Endometrial microvascular endothelial cells (primary cell): ENCODE results near the gene FCRL6. TPM values are rescaled to one million over a fixed set of nuclear protein-coding genes. Genes with fewer than 3 reads are reported as not detected.

Experiments used
- in situ Hi-C: cut with HindIII; loops from 2 replicates; pipeline ENCODE4 v1.10.0; 2017; ENCODE audit warnings: low sequenced_read_pairs, low pct_unique_long_range_greater_than_20kb; ENCODE audit errors: inconsistent ontology term
- total RNA-seq: library from RNA; depleted of rRNA; stranded (reverse); fragments of >200 nt; gene quantifications from one replicate; pipeline ENCODE4 v1.2.3, GENCODE V29; 2015; ENCODE audit errors: inconsistent ontology term

FCRL6 gene
- total RNA-seq, 1 donor from 2014 or later, result not detected

DNA sequence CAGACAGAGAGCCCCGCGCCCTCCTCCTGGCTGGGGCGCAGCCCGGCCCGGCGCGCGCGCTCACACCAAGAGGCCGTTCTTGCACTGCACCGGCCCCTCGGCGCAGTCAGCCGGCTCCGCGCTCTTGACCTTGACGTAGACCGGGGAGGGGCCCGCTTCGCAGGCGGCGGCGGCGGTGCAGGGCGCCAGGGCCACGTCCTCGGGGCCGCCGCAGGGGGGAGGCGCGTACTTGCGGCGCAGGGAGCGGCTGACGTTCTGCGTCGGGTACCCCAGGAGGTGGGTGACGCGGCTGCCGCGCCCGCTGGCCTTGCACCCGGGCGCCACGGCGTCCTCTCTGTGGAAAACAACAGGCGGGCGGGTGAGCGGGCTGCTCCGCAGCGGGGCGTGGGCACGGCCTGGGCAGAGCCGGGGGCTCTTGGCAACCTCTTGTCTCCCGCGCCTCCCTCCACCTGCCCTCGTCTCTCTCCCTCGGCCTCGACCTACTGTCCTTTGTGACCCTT, 52.6 kb downstream of the FCRL6 start:
- in situ Hi-C loops, result no loop called here

DNA sequence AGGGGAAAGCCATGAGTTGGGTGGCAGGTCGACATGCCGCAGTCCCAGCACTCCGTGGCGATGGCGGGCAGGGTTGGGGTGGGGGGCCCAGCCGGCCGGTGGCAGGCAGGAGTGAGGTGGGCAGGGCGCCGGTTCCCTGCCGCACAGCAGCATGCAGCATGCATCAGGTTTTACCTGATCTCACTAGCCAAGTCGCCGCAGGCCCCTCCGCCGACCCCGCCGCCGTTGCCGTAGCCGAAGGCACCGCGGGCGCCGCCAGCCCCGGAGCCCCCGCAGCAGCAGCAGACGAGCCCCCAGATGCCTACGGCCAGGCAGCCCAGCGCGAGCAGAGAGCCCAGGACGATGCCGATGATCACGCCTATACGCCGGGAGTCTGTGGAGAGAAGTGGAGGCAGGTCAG, 53.5 kb downstream of the FCRL6 start:
- in situ Hi-C loops, result no loop called here

DNA sequence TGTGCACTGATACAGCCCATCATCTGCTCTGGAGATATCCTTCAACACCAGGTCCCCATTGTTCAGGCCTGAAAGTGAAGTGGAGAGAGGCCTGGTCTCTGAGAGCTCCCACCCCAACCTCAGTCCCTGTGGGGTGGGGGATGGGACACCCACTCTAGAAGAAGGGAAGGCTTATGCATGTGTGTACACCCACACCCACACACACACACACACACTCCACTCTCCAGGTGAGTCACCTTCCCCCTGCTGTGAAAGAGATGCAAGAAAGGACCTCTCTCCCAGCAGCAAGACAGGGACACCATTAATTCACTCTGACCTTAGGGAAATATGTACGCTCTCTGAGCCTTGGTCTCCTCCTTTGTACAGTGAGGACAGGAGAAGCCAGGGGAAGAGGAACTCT, 54.4 kb downstream of the FCRL6 start:
- in situ Hi-C loops, result no loop called here

DNA sequence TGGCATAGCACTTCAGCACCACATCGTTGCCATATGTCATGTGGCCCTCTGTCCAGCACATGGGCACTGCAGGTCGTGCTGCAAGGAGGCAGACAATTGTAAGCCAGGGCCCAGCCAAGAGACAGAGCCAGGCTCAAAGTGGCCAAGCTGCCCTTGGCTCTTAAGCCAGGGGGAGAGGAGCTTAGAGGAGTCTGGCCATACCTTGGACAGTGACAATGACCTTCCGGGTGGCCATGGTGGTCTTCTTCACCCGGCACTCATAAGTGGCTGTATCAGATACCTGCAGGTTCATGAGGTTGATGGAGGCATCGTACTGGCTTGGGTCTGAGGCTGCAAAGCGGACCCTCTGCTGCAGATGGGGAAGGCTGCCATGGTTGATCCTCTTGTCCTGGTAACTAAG, 55.7 kb downstream of the FCRL6 start:
- in situ Hi-C loops, result no loop called here

DNA sequence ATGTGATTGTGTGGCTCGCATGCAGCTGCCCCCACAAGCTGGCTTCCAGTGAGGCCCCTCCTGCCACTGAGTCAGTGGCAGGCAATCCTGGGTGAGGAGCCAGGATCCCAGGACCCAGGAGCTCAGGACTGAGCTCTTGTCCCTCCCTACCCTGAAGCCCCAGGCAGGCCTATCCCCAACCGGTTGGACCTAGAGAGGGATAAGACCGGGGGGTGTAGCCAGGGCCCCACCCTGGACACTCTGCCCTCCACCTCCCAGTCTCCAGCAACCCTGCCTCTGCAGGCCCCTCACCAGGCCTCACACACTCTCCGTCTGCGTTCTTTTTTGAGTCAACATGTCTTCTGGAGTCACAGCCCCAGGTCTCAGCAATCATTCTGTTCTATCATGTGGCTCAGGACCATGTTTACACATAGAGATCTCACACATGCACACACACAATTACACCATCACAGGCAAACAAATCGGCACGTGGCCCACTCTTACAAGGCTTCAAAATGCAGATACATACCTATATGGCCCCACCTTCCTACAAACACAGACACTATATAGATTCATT, 57.7 kb downstream of the FCRL6 start:
- in situ Hi-C loops, result no loop called here

DNA sequence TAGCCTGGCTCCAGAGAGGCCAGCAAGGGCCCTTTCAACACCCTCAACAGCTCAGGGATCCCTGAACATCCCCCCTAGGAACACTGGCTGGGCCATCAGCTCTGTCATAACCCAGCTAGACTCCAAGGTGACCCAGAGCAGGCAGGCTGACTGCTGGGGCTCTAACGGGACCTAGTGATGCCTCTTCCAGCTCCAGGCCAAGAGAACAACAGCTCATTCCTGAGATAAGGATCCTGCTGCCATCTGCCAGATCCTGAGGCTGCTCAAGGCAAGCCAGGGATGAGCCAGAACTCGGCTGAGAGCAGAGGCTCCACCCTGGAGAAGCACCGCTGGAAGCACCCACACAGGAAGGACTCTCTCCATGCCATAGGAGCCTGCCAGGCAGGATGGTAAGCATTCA, 58.3 kb downstream of the FCRL6 start:
- in situ Hi-C loops, result no loop called here

DNA sequence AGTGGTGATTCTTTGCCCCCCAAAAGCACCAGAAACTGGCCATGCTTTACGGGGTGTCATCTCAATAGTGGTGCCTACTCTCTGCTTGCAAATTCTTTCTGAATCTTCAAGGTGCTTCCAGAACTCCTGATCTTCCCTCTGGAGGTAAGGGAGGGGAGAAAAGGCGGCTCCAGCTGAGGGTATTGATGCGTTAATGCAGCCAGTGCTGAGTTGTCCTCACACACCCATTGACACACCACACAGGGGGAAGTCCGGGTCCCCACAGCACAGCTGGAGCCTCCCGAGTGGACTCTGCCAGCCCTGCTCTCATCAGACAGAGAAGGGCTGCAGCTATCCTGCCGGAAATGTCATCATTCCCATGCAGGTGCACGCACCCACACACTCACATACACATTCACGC, 59.1 kb downstream of the FCRL6 start:
- in situ Hi-C loops, result no loop called here

DNA sequence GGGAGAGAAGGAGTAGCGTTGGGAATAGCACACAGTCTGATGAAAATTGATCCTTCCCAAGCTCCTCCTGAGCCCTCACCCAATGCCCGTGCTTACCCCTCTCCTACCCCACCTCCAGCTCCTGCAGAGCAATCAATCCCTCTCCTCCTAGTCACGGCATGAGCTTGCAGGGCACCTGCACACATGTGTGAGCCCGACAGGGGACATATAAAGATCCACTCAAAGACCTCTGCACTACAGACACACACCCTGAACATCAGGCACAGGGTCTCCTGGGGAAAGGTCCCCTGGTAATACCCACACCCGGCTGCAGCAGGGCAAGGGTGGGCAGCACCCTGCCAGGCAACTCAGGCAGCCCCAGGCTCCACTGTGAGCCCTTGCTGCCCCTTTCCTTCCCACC, 59.9 kb downstream of the FCRL6 start:
- in situ Hi-C loops, result no loop called here

DNA sequence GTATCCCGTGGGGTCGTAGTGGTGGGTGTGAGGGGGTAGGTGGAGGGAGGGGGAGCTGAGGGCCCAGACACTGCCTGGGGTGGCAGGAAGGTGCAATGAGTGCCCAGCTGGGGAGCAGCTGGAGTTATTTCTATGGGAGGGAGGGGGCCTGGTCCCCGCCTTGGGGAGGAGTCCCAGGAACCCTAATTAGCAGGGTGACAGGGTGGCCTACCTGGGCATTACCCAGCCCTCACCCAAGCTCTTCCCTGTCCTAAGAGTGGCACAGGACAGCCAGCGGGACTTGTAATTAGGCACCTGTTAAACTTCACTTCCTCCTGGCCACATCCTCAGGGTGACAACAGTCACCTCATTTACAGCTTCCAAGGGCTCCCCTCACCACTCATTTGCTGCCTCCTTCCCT, 60.4 kb downstream of the FCRL6 start, which contains the start of gene VSIG8:
TSS of gene VSIG8 (minus strand) at position 101 of the 400 bp plus-strand sequence. CDS start 136 bp downstream, outside the sequence.
- in situ Hi-C loops, result no loop called here

DNA sequence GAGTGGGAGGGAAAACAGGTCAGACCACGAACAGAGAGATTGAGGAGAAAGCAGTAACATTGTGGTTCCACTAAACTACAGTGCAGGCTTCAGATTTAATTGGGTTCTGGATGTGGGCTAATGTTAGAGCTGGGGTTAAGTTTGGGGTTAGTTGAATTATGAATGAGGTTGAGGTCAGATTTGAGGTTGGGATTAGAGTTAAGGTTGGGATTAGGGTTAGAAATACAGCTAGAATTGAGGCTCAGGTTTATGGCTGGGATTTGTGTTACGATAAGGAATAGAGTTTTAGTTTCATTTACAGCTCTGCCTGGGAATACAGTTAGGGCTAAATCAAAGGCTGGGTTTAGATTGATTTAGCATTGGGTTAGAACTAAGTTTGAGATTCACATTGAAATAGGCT, 62.1 kb downstream of the FCRL6 start:
- in situ Hi-C loops, result no loop called here

Other genes starting within 250 kb of the FCRL6 start
- gene APCS, start 214.5 kb upstream of the FCRL6 start, total RNA-seq, result not detected
- not detected for gene CRP, start 87.8 kb upstream of the FCRL6 start, total RNA-seq
- 81.6 TPM for gene DUSP23, start 21.4 kb upstream of the FCRL6 start, total RNA-seq
- not detected for gene SLAMF8, start 24.5 kb downstream of the FCRL6 start, total RNA-seq
- gene VSIG8, start 60.3 kb downstream of the FCRL6 start, total RNA-seq, result not detected
- gene CFAP45, start 97.8 kb downstream of the FCRL6 start, total RNA-seq, result 0.19 TPM
- 1,070 TPM for gene TAGLN2, start 123.1 kb downstream of the FCRL6 start, total RNA-seq
- not detected for gene IGSF9, start 143.3 kb downstream of the FCRL6 start, total RNA-seq
- not detected for gene SLAMF9, start 151.9 kb downstream of the FCRL6 start, total RNA-seq
- 3.8 TPM for gene PIGM, start 229.6 kb downstream of the FCRL6 start, total RNA-seq